Panc1 (cell line): Measurements from ENCODE around the gene ABHD14A. TPM values are rescaled to one million over a fixed set of nuclear protein-coding genes. Genes with fewer than 3 reads are reported as not detected.

ENCODE experiments used
- ATAC-seq: fragments of 200-7000 bp; cut with Tn5 transposase; 2 replicates; pipeline ENCODE4 v1.9.1; 2020; ENCODE audit warnings: mild to moderate bottlenecking, moderate library complexity
- BruUV-seq: library from RNA; stranded (reverse); fragments of 400-500 nt; replicated peaks from 2 replicates; lab custom pipeline; 2021; lab: Mats Ljungman, UMichigan
- CTCF ChIA-PET: fragments of 300-600 bp; sonication (Branson Sonifier 250); formaldehyde crosslinking; loops from one replicate; lab custom pipeline; 2022; ENCODE audit warnings: antibody characterized with exemption; lab: Charles Lee
- POLR2A ChIA-PET: fragments of 300-600 bp; sonication (Branson Sonifier 250); formaldehyde crosslinking; loops from one replicate; lab custom pipeline; 2022; ENCODE audit warnings: antibody characterized with exemption; lab: Charles Lee
- DNase-seq: peaks from one replicate; pipeline ENCODE4 v3.0.0-alpha.2; 2010; ENCODE audit warnings: low read depth, low spot score
- H3K27ac ChIP-seq: 2 replicates; pipeline ENCODE4 v1.5.1; 2011; ENCODE audit warnings: mild to moderate bottlenecking, low read length, inconsistent platforms
- H3K27me3 ChIP-seq: fragments of 200-500 bp; sonication (Bioruptor generic); 2 replicates; pipeline ENCODE4 v1.6.0; 2014; ENCODE audit warnings: low read length, inconsistent platforms; ENCODE audit not compliant: control insufficient read depth, insufficient read depth
- H3K36me3 ChIP-seq: fragments of 200-500 bp; sonication (Bioruptor generic); 2 replicates; pipeline ENCODE4 v1.5.1; 2014; ENCODE audit warnings: inconsistent platforms, mild to moderate bottlenecking, low read length, moderate library complexity; ENCODE audit not compliant: control insufficient read depth, insufficient read depth
- H3K4me1 ChIP-seq: 2 replicates; pipeline ENCODE4 v1.5.1; 2011; ENCODE audit warnings: inconsistent platforms, mild to moderate bottlenecking, low read length, moderate library complexity; ENCODE audit not compliant: control insufficient read depth, insufficient read depth
- H3K4me3 ChIP-seq, 2 experiments: 2 replicates each; pipeline ENCODE4 v1.5.1; 2011 to 2012; ENCODE audit warnings: low read depth in 2 of 2, low read length in 2 of 2, mild to moderate bottlenecking in 2 of 2, inconsistent platforms in 1 of 2, moderate library complexity in 1 of 2
- H3K9me3 ChIP-seq: fragments of 200-500 bp; sonication (Bioruptor generic); 2 replicates; pipeline ENCODE4 v1.5.1; 2014; ENCODE audit warnings: low read depth, mild to moderate bottlenecking, inconsistent platforms, low read length, moderate library complexity; ENCODE audit not compliant: control insufficient read depth, insufficient read depth
- POLR2AphosphoS5 ChIP-seq: IDR thresholded peaks from 2 replicates; pipeline ENCODE4 v1.6.1; 2012; ENCODE audit warnings: mild to moderate bottlenecking, low read depth, low read length, moderate library complexity
- REST ChIP-seq, 2 experiments: IDR thresholded peaks; 2 replicates each; pipeline ENCODE4 v1.6.1; 2011 to 2012; ENCODE audit warnings: low read depth in 2 of 2, control low read depth in 1 of 2, low read length in 1 of 2, mild to moderate bottlenecking in 1 of 2, moderate library complexity in 1 of 2; ENCODE audit not compliant: insufficient read depth in 1 of 2
- SIN3A ChIP-seq: IDR thresholded peaks from 2 replicates; pipeline ENCODE4 v1.6.1; 2012; ENCODE audit warnings: low read depth, mild to moderate bottlenecking, low read length, moderate library complexity, borderline replicate concordance; ENCODE audit not compliant: insufficient read depth
- TCF7L2 ChIP-seq: IDR thresholded peaks from 2 replicates; pipeline ENCODE4 v1.6.1; 2011; ENCODE audit warnings: mild to moderate bottlenecking, low read depth, low read length, inconsistent platforms
- in situ Hi-C: cut with HindIII; loops from 2 replicates; pipeline ENCODE4 v1.10.0; 2016; ENCODE audit warnings: low sequenced_read_pairs, low pct_unique_long_range_greater_than_20kb
- intact Hi-C: fragments of 100-400 bp; cut with micrococcal nuclease; formaldehyde crosslinking; loops from one replicate; pipeline ENCODE4 v1.10.0; 2022; ENCODE audit not compliant: unreplicated experiment
- total RNA-seq: library from RNA; stranded (reverse); gene quantifications from one replicate; pipeline ENCODE4 v1.2.1, GENCODE V29; 2021; ENCODE audit not compliant: unreplicated experiment
- TF ChIP-seq, protein P1 (sequence below): fragments of 450-650 bp; IDR thresholded peaks from 2 replicates; pipeline ENCODE4 v1.5.1; 2017; ENCODE audit warnings: mild to moderate bottlenecking

ABHD14A gene
- total RNA-seq, 1 experiment from 2014 or later, result 11.3 TPM

GRCh38 chr3:51948016-51948580 is 26.8 kb upstream of the ABHD14A start:
- no peak overlapping the region for H3K4me3 ChIP-seq
- intact Hi-C loops (no loop called here), in situ Hi-C loops (no loop called here)
- no peak for DNase-seq
- H3K36me3 ChIP-seq, result no peaks in the 10 kb centered on the region
- H3K27me3 ChIP-seq, result no peaks in the 10 kb centered on the region
- POLR2A ChIA-PET, result no interaction called here
- no TSS peak for BruUV-seq
- no peak for ATAC-seq
- CTCF ChIA-PET, result no interaction called here
- no peaks in the 10 kb centered on the region; the same call in 1 of the 2 replicates for H3K4me1 ChIP-seq
- no peak overlapping the region for H3K27ac ChIP-seq
- TF ChIP-seq TCF7L2 (no peak), POLR2AphosphoS5 (no peak), SIN3A (no peak), REST (IDR thresholded peaks at IDR 0.05; ENCODE audit: insufficient read depth in 1 of 2, low read depth in 2 of 2, low read length in 1 of 2) (no peak)
- TF ChIP-seq, protein P1, sequence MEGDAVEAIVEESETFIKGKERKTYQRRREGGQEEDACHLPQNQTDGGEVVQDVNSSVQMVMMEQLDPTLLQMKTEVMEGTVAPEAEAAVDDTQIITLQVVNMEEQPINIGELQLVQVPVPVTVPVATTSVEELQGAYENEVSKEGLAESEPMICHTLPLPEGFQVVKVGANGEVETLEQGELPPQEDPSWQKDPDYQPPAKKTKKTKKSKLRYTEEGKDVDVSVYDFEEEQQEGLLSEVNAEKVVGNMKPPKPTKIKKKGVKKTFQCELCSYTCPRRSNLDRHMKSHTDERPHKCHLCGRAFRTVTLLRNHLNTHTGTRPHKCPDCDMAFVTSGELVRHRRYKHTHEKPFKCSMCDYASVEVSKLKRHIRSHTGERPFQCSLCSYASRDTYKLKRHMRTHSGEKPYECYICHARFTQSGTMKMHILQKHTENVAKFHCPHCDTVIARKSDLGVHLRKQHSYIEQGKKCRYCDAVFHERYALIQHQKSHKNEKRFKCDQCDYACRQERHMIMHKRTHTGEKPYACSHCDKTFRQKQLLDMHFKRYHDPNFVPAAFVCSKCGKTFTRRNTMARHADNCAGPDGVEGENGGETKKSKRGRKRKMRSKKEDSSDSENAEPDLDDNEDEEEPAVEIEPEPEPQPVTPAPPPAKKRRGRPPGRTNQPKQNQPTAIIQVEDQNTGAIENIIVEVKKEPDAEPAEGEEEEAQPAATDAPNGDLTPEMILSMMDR, result no peak
- H3K9me3 ChIP-seq, result no peaks in the 10 kb centered on the region

DNA sequence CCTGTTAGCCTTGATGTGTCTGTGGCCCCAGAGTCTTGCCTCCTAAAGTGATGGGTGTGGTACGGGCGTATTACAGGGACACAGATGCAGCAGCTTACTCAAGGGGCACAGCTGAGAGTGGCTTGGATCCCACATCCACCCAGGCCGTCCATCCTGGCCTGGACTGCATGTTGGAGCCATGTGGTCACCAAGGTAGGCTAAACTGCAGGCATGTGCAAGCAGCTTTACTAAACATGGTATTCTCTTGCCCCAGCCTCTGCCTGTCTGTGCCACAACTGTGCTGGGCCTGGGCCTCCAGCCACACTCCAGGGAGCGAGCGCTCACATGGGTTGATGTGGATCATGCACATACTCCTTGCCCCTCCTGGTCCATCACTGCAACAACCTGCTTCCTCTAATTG is 25.7 kb upstream of the ABHD14A start:
- POLR2A ChIA-PET, result no interaction called here
- no peak for DNase-seq
- Histone ChIP-seq H3K4me1 (no peaks in the 10 kb centered on the region), H3K27me3 (no peaks in the 10 kb centered on the region), H3K9me3 (no peaks in the 10 kb centered on the region), H3K27ac (no peak overlapping the region), H3K36me3 (no peaks in the 10 kb centered on the region), H3K4me3 (no peak overlapping the region)
- CTCF ChIA-PET, result no interaction called here
- no peak for TF ChIP-seq POLR2AphosphoS5
- TF ChIP-seq, protein P1, result no peak
- TF ChIP-seq REST (IDR thresholded peaks at IDR 0.05; ENCODE audit: insufficient read depth in 1 of 2, low read depth in 2 of 2, low read length in 1 of 2), result no peak
- TF ChIP-seq SIN3A, result no peak
- no peak for TF ChIP-seq TCF7L2
- no peak for ATAC-seq
- intact Hi-C loops, result no loop called here
- no TSS peak for BruUV-seq
- in situ Hi-C loops, result no loop called here
